Measurements from ENCODE around the gene GHSR.

DNA sequence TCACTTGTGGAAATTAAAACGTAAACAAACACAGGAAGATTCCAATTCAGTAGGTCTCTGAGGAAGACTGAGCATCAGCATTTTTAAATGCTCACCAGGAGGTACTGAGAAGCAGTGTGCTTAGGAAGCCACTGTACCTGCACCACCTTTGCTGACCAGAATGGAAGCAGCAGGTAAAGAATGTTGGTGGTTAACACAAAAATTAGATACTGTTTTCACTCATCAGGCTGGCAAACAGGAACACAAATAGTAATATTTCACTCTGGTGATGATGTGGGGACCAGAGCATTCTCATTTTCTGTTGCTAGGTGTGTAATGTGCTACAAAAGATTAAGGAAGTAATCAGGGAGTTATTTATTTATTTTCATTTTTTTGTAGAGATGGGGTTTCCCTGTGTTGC is 29.9 kb upstream of the GHSR start:
- TF ChIP-seq, protein P1, sequence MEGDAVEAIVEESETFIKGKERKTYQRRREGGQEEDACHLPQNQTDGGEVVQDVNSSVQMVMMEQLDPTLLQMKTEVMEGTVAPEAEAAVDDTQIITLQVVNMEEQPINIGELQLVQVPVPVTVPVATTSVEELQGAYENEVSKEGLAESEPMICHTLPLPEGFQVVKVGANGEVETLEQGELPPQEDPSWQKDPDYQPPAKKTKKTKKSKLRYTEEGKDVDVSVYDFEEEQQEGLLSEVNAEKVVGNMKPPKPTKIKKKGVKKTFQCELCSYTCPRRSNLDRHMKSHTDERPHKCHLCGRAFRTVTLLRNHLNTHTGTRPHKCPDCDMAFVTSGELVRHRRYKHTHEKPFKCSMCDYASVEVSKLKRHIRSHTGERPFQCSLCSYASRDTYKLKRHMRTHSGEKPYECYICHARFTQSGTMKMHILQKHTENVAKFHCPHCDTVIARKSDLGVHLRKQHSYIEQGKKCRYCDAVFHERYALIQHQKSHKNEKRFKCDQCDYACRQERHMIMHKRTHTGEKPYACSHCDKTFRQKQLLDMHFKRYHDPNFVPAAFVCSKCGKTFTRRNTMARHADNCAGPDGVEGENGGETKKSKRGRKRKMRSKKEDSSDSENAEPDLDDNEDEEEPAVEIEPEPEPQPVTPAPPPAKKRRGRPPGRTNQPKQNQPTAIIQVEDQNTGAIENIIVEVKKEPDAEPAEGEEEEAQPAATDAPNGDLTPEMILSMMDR (IDR thresholded peaks at IDR 0.05): no peak
- TF ChIP-seq POLR2A (IDR thresholded peaks at IDR 0.05): no peak
